ENCODE measurements around the gene CMTM2.
"Not testable (repeated sequence)": the region's sequence is repeated elsewhere in the genome, so short reads cannot be mapped to it uniquely, and the experiment has no call there.

The CMTM2 gene

DNA sequence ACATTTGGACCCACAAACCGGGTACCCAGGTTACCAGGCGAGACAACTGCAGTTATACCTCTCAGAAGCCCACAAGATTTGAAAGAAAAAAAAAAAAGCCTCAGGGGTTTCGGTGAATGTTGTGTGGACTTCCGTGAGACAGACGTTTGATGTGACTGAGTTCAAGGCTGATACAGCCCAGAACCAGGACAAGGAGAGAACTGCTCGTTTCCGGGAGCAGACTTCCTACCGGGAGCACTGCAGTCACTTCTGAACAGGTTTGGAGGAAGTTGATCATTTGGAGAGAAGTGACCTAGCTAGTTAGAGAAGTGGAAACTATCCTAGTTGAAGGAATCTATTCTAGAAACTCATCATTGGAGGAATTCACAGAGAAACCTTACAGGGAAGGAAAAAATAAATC is 26.0 kb upstream of the CMTM2 start:
- DNase-seq: no peak

DNA sequence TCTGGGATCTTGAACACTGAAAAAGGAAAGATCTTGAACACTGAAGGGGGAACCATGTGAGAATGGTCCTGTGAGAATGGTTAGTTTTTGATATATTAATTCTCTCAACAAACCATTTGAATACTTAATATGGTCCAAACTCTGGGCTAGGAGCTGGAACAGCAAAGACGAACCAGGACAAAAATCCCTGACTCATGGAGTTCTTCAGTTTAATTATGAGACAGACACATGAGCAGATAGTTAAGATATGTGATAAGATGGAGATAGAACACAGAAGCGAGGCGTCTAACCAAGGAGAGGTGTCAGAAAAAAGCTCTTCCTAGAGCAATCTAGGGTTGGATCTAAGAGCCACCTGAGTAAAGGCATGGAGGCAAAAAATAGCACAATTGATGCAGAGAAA is 25.2 kb upstream of the CMTM2 start:
- no peak for DNase-seq

GRCh38 chr16:66554495-66554894 is 24.8 kb upstream of the CMTM2 start:
- DNase-seq: no peak

GRCh38 chr16:66560107-66560506 is 19.2 kb upstream of the CMTM2 start:
- DNase-seq: no peak

- no peak for DNase-seq
Measured at GRCh38 chr16:66561381-66562080, 17.7 kb upstream of the CMTM2 start.

DNA sequence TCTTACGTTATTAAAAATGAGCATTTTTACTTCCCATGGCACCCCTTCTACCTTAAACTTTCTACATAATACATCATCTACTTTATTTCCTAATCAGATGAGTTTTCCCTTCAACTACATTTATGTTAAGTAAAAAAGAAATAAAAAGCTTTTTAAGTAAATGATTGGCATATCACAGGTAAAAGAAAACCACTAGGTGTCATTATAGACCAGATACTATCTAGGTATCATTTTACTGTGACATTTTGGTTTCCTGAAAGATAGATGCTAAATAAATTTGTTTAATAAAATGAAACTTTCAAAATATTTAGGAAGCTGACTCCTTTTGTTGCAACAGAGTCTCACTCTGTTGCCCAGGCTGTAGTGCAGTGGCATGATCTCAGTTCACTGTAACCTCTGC is 16.9 kb upstream of the CMTM2 start:
- no peak for DNase-seq

- no peak for DNase-seq
Measured at GRCh38 chr16:66562986-66563385, 16.3 kb upstream of the CMTM2 start.

DNA sequence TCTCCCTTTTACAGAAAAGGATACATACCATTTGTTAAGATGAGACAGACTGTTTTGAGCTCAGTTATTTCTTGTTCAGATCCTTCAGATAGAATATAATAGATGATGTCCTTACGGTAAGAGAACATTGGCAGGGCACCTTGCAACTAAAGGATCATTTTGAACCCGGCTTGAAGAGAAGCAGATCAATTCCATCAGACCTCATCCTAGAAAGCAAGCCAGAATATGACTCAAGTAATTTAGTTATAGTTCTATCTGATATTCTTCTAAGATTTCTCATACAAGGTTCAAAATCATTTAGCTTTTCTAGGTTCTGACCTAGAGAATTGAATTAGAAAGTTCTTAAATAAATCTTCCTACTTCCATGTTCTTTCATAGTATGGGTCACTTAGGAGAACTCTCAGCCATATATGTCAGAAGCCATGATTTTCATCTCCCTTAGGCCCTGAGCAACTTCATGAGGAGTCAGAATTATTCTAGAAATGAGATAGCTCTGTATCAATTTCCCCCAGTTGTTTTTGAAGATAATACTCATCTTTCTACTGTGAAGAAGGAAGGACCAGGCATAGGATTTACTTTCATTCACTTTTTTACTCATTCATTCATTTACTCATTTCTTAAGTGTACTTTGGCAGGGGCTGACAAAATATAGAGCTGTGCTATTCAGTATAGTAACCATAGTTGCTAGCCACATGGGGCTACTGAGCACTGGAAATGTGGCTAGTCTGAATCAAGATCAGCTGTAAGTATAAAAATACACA is 15.5 kb upstream of the CMTM2 start:
- no peak for DNase-seq

- DNase-seq: no peak
Measured at GRCh38 chr16:66566051-66566901, 13.0 kb upstream of the CMTM2 start, which contains the start of gene CMTM1. Gene CMTM1 (plus strand): TSS chr16:66566439. CDS start chr16:66566514, 75 bp downstream.

DNA sequence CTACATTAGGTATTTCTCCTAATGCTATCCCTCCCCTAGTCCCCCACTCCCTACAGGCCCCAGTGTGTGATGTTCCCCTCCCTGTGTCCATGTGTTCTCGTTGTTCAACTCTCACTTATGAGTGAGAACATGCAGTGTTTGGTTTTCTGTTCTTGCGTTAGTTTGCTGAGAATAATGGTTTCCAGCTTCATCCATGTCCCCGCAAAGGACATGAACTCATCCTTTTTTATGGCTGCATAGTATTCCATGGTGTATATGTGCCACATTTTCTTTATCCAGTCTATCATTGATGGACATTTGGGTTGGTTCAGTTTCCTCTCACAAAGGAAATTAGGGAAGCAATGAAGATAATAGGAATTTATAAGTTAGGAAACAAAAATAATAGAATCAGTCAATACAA is 12.0 kb upstream of the CMTM2 start:
- not testable (repeated sequence) for DNase-seq

- no peak for DNase-seq
Measured at GRCh38 chr16:66568355-66568754, 10.9 kb upstream of the CMTM2 start.

DNA sequence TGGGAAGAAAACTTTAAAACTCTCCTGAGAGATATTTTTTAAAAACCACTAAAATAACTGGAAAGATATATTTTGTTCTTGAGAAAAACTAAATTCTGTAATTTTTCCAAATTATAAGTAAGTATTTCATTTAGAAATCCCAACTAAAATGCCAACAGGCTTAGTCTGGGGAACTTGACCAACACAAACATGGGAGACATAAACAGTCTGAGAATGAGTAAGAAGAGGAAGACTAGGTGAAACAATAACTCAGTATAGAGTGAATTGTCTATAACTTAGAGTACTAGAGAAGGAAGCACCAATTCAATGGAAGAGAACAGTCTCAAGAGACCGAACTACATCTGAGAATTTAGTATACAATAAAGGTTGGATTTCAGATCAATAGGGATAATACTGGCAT is 10.1 kb upstream of the CMTM2 start:
- DNase-seq: no peak

- no peak for DNase-seq
Measured at GRCh38 chr16:66569827-66570405, 9.3 kb upstream of the CMTM2 start.

GRCh38 chr16:66572356-66572755 is 6.9 kb upstream of the CMTM2 start:
- no peak for DNase-seq

- no peak for DNase-seq
Measured at GRCh38 chr16:66574081-66574480, 5.2 kb upstream of the CMTM2 start.

- DNase-seq: no peak
Measured at GRCh38 chr16:66574531-66574930, 4.7 kb upstream of the CMTM2 start.

GRCh38 chr16:66575060-66575459 is 4.2 kb upstream of the CMTM2 start:
- no peak for DNase-seq

DNA sequence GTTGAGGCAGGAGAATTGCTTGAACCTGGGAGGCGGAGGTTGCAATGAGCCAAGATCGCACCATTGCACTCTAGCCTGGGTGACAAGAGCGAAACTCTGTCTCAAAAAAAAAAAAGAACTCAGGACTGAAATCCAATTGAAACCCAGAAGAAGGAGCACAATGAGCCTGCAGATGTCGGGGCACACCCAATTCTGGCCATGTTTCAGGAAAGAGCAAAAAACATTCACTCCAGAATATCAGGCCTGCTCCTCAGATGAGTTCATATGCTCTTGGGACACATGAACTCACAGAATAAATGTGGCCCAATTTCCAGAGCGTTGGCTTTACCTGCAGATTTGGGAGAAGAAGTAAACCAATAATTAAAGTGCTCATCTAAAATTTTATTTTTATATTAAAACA is 3.0 kb upstream of the CMTM2 start:
- DNase-seq: no peak

GRCh38 chr16:66580605-66581209 is 1.4 kb downstream of the CMTM2 start:
- no peak for DNase-seq

DNA sequence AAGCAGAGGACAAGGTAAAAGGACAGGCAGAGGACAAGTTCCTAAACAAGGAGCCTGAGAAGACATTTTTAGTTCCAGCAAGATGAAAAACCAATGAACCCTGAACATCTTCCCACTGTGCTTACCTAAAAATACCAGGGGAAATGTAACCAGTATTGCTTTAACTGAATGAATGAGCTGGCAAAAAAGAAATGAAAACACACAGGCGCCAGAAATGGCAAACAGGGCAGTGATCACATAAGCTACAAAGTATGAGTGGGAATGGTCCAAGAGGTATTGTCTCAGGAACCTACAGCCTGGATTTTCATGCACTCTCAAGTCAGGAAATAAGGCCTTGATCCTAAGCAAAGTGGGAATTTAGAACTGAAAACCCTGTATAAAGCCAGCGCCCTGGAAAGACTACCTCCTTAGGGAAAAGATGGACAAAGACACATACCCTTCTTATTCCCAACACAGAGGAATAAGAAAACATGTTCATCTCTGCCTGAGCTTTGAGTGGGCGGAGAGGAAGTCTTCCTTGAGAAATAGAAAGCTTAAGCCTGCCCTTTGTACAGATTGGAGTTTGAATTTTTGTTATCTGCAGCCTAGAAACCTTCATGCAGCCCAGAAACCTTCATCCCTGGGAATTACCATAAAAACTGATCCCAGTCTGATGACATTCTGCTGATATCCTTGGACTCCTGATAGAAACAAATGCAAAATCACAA is 2.1 kb downstream of the CMTM2 start:
- no peak for DNase-seq

GRCh38 chr16:66585481-66586239 is 6.4 kb downstream of the CMTM2 start:
- DNase-seq: peak; percentile 22 to 29
